Kidney epithelial cell (primary cell): ENCODE measurements around the gene ASIC1. TPM values are rescaled to one million over a fixed set of nuclear protein-coding genes. Genes with fewer than 3 reads are reported as not detected.

Experiments
- DNase-seq: peaks from one replicate; pipeline ENCODE4 v3.0.0-alpha.2; 2010; ENCODE audit warnings: low read depth
- H3K27me3 ChIP-seq: 2 replicates; pipeline ENCODE4 v1.6.0; 2011; ENCODE audit warnings: low read length; ENCODE audit not compliant: control insufficient read depth, insufficient read depth
- H3K36me3 ChIP-seq: 2 replicates; pipeline ENCODE4 v1.5.1; 2011; ENCODE audit warnings: low read length; ENCODE audit not compliant: control insufficient read depth, insufficient read depth
- H3K4me3 ChIP-seq: 2 replicates; pipeline ENCODE4 v1.5.1; 2011; ENCODE audit warnings: low read depth, mild to moderate bottlenecking, control low read depth, low read length
- total RNA-seq: library from RNA; depleted of rRNA; stranded (reverse); fragments of >200 nt; gene quantifications from 2 replicates; pipeline ENCODE4 v1.2.3, GENCODE V29; 2015
- TF ChIP-seq, protein P1 (sequence below): IDR thresholded peaks from 2 replicates; pipeline ENCODE4 v1.5.1; 2011; ENCODE audit warnings: mild to moderate bottlenecking, moderate library complexity, low read length, control low read depth, inconsistent platforms; ENCODE audit not compliant: insufficient read depth, poor library complexity, severe bottlenecking

Gene ASIC1
- total RNA-seq, 1 donor from 2014 or later, result 0.75 TPM

DNA sequence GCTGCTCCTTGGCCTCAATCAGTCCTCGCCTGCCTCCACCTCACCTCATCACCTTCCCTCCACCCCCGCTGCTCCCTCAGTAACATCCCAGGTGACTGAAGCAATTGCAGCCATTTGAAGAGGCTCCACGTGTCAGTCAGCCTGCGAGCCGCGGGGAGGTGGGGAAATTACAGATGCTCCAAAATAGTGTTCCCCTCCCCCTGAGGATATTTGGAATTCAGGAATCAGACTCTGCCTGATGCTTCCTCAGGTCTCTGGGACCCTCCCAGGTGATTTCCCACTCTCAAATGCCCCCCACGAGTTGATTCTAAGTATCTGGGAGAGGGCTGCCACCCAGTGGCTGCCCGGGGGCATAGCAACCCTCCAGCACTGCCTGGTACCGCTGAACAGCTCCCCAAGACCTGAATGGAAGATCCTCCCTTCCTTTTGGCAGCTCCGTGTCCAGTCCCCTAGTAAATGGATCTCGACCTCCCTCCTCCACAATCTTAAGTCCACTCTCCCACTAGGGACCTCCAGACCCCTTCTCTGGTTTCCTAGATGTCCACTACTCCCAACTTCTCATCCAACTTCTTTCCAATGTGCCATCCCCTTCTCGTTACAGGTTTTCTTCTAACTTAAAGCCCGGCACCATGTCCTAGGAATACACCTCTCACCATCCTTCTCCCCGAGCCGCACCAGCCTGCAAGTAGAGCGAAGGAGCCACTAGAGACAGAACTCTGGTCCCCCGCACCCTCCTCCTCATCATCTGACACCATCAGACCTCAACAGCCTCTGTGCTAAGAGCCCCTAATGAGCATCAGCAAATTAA lies 1.4 kb upstream of the ASIC1 start:
- DNase-seq, result no peak
- H3K4me3 ChIP-seq, result no peak overlapping the region
- TF ChIP-seq, protein P1, sequence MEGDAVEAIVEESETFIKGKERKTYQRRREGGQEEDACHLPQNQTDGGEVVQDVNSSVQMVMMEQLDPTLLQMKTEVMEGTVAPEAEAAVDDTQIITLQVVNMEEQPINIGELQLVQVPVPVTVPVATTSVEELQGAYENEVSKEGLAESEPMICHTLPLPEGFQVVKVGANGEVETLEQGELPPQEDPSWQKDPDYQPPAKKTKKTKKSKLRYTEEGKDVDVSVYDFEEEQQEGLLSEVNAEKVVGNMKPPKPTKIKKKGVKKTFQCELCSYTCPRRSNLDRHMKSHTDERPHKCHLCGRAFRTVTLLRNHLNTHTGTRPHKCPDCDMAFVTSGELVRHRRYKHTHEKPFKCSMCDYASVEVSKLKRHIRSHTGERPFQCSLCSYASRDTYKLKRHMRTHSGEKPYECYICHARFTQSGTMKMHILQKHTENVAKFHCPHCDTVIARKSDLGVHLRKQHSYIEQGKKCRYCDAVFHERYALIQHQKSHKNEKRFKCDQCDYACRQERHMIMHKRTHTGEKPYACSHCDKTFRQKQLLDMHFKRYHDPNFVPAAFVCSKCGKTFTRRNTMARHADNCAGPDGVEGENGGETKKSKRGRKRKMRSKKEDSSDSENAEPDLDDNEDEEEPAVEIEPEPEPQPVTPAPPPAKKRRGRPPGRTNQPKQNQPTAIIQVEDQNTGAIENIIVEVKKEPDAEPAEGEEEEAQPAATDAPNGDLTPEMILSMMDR, result peak; percentile 99
- H3K36me3 ChIP-seq, result no peaks in the 10 kb centered on the region
- H3K27me3 ChIP-seq, result peaks cover 28% of the 10 kb centered on the region

DNA sequence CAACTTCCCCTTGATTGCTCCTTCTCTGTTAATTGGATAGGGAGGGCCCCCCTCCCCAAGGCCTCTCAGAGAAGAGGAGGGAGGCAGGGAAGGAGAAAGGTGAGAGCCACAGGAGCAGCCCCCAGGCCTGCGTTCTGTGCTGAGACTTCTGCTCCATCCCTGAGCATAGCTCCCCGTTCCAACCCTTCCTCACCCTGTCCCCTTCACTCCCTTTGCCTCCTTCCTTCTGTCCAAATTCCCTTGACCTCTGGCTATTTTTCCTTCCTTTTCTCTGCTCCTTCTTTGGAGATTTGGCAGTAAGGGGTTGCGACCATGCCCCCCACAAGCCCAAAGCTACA lies 788 bp upstream of the ASIC1 start:
- Histone ChIP-seq H3K4me3 (no peak overlapping the region), H3K36me3 (no peaks in the 10 kb centered on the region), H3K27me3 (peaks cover 23% of the 10 kb centered on the region)
- DNase-seq, result no peak
- TF ChIP-seq, protein P1, result no peak

DNA sequence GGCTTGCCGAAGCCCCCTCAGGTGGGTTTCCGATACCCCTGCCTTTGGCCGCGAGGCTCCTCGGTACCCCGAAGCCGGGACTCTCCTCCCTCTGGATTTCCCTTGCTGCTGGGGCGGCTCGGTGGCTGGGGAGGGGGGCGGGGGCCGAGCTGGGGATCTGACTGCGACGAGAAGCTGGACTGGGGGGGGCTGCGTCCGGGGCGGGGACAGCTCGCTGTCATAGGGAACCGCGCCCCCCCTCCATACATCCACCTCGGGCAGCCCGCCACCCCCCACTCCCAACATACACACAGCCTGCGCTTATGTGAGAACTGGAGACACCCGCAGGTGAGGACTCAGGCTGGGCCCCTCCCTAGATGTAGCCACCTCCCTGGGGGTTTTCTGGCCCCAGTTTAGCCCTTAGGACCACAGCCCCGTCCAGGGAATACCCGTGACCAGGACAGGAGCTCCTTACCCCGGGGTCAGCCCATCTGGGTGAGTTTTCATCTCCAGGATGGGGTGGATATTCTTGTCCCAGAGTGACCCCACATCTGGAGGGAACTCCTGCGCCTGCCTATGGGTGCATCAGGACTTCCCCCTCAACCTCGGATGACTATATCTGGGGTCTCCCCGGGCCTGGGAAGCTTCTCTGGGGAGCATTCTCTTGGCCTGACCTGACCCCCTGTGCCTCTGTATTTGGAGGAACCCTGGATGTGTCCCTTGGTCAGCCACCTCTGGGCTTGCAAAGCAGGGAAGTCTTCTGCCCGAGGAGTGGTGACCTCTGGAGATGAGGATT lies 687 bp downstream of the ASIC1 start:
- TF ChIP-seq, protein P1, result no peak
- H3K27me3 ChIP-seq, result peaks cover 14% of the 10 kb centered on the region
- H3K4me3 ChIP-seq, result peak overlapping the region; percentile 44
- no peaks in the 10 kb centered on the region for H3K36me3 ChIP-seq
- no peak for DNase-seq

DNA sequence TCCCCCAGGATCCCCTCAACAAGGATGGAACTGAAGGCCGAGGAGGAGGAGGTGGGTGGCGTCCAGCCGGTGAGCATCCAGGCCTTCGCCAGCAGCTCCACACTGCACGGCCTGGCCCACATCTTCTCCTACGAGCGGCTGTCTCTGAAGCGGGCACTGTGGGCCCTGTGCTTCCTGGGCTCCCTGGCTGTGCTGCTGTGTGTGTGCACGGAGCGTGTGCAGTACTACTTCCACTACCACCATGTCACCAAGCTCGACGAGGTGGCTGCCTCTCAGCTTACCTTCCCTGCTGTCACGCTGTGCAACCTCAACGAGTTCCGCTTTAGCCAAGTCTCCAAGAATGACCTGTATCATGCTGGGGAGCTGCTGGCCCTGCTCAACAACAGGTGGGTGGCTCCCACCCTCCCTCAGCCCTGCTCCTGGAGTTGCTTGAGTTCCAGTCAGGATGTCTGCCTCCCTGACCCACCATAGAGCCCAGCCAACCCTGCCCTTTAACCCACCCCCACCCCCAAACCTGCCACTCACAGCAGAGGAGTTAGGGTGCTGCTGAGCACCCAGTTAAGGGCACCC lies 1.4 kb downstream of the ASIC1 start:
- no peak for DNase-seq
- Histone ChIP-seq H3K27me3 (peaks cover 12% of the 10 kb centered on the region), H3K4me3 (no peak overlapping the region), H3K36me3 (no peaks in the 10 kb centered on the region)
- TF ChIP-seq, protein P1, result no peak

DNA sequence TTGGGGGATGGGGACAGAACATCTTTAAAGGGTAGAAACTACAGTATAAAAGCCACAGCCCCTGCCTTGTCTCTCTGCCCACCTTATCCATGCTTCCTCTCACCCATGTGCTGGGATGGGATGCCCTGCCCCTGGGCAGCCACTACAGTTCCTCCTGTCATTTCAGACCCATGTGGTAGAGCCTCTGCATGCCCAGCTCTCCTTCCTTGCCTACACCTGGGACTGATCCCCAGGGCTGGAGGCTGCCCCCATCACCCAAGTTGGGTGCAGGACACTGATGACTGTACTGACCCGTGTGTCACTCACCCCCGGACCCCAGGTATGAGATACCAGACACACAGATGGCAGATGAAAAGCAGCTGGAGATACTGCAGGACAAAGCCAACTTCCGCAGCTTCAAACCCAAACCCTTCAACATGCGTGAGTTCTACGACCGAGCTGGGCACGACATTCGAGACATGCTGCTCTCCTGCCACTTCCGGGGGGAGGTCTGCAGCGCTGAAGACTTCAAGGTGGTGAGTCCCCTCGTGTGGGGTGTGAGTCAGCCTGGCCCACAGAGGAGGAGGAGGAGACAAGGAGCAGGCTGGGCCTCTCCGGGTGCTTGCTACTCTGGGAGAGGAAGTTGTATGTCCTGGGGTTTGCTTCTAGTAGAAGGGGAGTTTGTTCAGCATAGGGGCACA lies 2.2 kb downstream of the ASIC1 start:
- DNase-seq, result no peak
- Histone ChIP-seq H3K36me3 (no peaks in the 10 kb centered on the region), H3K4me3 (no peak overlapping the region), H3K27me3 (peaks cover 12% of the 10 kb centered on the region)
- TF ChIP-seq, protein P1, result no peak
